GM18909 (cell line): ENCODE data around the gene SLC37A2.
"Not testable (repeated sequence)": the region's sequence is repeated elsewhere in the genome, so short reads cannot be mapped to it uniquely, and the experiment has no call there.

Experiments used
- ATAC-seq: cut with Tn5 transposase; IDR thresholded peaks from one replicate; pipeline ENCODE4 v1.9.1; 2021; ENCODE audit warnings: mild to moderate bottlenecking; ENCODE audit not compliant: unreplicated experiment, poor library complexity

SLC37A2 gene

DNA sequence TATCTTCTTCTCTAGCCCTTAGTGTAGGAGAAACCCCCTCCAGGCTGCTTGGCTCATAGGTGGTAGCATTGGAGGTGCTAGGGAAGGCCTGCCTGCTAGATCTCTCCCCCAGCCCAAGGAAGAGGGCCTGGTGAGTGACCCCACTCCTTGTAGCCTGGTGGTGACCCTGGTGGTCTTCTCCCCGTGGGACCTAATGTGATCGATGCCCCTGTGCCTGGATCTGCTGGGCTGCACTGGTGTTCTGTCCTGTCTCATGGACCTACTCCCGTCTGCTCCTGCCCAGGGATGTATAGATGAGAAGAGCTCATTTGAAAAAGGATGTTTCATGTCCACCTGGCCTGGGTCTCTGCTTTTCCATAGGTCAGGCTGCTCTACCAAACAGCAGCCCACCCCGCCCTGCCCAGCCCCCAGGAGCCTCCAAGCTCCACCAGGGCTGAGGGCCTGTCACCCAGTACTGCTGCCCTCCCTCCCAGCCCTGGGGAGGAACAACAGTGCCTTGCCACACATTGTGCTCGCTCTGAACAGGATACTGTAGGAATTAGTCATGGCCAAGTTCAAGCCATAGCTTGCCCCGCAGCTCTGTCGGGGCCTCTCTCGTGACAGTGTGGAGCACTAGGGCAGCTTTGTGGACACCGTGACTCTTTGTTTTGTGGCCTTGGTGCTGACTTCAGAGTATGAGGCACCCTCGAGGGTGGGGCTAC, 19.7 kb downstream of the SLC37A2 start:
- ATAC-seq, result no peak

DNA sequence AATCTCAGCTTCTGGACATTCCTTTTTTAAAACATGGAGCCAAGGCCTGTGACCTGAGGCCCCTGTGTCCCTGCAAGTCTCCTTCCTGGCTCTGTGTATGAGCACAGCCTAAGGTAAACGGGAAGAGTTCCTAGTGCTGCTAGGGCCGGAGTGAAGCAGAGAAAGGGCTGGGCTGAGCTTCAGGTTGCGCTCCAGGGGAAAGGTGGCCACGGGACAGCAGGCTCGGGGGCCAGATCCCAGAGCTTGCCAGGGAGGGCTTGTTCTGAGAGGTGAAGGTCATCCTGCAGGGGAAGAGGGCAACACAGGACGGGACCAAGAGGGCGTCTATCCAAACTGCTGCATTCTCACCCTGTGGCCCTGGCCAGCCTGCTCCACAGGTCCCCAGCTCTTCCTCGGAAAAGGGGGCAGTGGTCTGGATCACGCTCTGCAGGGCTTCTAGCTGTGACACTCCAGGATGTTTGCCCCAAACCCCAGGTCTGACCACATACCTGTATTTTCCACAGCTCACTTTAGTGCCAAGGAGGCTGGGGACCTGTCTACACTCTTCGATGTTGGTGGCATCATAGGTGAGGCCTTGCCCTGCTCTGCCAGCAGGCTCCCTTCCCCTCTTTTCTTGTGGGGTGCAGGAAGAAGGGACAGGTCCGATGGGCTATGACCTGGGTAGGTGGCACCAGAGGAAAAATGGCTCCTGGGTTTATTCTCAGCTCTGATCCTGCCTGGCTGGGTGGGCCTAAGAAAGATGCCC, 20.4 kb downstream of the SLC37A2 start:
- ATAC-seq, result no peak

DNA sequence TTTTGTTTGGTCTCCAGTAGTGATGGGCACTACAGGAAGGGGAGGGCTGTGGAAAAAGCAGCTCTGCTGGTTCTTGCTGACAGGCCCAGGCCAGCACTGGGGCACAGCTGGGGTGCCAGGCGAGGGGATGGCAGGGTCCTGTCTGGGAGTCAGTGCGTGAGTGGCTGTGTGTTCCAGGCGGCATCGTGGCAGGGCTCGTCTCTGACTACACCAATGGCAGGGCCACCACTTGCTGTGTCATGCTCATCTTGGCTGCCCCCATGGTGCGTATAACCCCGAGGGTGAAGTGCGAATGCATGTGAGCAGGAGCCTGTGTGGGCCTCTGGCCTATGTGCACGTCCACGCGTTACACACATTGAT, 20.9 kb downstream of the SLC37A2 start:
- ATAC-seq, result no peak

DNA sequence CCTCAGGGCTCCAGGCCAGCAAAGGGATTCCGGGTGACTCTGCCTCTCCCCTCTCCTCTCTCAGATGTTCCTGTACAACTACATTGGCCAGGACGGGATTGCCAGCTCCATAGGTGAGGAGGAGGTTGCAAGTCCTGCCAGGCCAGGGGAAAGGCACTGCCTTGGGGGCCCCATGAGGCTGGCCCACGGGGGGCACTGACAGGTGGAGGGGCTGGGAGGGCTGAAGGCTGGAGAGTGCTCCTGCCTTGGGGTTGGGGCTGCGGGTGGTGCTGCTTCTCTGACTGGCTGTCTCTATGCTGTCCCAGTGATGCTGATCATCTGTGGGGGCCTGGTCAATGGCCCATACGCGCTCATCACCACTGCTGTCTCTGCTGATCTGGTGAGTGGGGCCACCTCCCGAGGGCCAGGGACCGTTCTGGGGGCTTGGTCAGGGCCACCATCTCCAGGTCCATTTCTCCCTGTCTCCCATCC, 21.7 kb downstream of the SLC37A2 start:
- no peak for ATAC-seq

DNA sequence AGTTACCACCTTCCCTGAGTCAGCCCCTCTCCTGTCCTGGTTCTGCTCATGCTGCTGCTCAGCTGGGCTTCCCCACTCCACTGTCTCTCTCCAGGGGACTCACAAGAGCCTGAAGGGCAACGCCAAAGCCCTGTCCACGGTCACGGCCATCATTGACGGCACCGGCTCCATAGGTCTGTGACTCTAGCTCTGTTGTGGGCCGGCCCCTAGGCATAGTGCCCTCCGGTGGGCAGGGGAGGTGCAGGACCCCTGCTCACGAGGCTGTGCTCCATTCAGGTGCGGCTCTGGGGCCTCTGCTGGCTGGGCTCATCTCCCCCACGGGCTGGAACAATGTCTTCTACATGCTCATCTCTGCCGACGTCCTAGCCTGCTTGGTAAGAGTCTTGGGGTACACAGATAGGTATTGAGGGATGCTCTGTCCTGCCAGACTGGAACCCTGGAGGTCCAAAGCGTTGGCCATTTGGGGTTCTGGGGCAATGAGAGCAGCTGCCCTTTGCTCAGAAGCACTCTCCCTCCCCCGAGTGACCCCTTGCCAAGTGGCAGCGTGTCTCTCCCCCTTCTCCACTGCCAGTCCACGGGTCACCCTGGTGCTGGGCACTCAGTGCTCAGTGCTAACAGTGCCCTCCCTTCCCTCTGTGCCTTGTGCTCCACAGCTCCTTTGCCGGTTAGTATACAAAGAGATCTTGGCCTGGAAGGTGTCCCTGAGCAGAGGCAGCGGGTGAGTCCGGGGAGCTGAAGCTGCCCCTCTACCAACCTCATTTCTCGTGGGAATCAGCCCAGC, 22.4 kb downstream of the SLC37A2 start:
- no peak for ATAC-seq

DNA sequence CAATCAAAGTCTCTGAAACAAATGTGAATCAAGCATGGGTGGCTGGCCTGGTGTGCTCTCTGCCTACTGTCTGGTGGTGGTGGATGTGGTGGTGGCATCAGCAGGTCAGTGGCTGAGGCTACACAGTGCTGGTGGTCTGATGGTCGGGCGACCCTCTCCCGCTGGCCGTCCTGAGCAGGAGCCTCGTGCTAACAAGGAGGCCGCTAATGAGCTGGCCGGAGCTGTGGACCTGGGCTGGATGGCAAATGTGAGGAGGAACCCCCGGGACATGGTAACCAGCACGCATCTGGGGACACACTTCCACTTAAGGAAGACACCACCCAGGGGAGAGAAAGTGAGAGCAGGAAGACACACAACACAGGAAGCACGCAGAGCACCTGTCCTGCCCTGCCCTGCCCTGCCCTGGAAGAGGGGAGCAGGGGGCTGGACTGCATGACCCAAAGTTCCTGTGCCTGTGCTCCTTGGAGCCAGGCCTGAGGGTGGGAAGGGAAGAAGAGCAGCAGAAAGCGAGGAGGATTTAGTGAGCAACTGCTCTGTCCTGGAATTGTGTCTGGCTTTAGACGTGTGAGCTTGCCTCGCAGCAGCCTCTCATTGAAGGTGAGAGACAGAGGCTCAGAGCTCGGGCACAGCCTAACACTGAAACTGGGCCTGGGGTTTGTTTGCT, 23.7 kb downstream of the SLC37A2 start:
- no peak for ATAC-seq

DNA sequence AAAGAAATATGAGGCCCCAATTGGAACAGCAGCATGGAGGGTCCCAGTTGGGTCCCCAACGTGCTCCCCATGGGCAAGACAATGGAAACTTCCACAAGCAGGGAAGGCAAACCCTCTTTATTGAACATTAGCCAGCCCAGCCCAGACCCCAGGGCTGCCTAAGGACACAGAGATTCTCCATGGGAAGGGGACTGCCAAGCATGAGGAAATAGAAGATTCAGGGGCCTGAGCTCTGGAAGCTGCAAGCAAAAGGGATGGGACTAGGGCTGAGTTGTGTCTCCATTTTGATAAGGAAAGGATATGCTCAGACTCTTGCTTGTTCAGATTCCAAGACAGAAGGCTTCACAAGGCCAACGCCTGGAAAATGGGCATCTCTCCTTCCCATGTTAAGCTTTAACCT, 25.0 kb downstream of the SLC37A2 start:
- ATAC-seq, result no peak

DNA sequence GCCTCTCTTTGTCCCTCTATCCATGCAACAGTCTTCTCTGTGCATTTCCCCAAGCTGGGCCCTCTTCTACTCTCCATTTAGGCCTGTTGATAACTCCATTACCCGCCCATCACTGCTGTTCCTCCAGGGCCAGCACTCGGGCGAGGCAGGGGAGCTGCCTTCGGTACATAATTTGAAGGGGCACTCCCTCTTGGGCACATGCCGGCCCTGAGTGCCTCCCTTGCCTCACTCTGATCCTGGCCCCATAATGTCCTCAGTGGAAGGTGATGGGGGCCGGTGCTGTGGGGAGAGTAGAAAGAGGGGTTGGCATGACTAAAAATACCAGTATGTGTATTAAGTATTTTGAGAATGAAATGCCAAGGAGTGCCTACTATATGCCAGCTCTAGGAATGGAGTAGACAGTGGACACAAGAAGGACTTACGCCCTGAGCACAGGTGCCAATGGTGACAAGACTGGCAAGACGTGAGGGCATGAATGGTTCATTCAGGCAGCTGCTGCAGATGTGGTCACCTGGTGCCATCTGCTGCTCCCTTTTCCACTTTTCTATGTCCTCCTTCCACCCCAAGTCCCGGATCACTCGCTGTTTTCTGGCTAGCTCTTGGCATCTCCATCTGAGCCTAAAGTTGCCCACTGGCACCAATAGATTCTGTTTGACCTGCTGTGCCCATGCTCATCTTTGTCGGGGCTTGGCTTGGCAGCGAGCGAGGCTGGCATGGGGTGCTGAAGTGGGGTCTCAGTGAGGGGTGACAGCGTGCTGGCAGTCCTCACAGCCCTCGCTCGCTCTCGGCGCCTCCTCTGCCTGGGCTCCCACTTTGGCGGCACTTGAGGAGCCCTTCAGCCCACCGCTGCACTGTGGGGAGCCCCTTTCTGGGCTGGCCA, 25.7 kb downstream of the SLC37A2 start:
- no peak for ATAC-seq

DNA sequence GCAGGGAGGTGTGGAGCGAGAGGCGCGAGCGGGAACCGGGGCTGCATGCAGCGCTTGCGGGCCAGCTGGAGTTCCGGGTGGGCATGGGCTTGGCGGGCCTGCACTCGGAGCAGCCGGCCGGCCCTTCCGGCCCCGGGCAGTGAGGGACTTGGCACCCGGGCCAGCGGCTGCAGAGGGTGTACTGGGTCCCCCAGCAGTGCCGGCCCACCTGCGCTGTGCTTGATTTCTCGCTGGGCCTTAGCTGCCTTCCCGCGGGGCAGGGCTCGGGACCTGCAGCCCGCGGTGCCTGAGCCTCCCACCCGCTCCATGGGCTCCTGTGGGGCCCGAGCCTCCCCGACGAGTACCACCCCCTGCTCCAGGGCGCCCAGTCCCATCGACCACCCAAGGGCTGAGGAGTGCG, 26.4 kb downstream of the SLC37A2 start:
- ATAC-seq, result not testable (repeated sequence)

DNA sequence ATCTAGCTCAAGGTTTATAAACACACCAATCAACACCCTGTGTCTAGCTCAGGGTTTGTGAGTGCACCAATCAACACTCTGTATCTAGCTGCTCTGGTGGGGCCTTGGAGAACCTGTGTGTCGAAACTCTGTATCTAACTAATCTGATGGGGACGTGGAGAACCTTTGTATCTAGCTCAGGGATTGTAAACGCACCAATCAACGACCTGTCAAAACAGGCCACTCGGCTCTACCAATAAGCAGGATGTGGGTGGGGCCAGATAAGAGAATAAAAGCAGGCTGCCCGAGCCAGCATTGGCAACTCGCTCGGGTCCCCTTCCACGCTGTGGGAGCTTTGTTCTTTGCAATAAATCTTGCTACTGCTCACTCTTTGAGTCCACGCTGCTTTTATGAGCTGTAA, 27.0 kb downstream of the SLC37A2 start:
- ATAC-seq, result not testable (repeated sequence)

DNA sequence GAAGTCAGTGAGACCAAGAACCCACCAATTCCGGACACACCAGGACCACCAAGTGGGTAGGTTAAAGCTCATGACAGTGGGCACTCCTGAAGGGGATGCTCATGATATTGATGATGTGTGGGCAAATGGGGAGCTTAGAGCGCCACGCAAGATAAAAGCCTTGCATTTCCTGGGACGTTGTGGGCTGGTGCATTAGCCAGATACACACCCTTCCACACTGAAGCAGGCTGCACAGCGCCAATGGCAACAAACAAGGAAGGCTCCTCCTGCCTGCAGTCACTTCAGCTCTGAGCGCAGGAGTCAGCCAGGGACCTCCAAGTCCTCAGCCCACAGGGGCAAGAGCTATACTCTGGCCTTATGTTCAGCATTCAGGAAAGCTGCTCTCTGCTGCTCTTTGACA, 27.7 kb downstream of the SLC37A2 start:
- no peak for ATAC-seq

DNA sequence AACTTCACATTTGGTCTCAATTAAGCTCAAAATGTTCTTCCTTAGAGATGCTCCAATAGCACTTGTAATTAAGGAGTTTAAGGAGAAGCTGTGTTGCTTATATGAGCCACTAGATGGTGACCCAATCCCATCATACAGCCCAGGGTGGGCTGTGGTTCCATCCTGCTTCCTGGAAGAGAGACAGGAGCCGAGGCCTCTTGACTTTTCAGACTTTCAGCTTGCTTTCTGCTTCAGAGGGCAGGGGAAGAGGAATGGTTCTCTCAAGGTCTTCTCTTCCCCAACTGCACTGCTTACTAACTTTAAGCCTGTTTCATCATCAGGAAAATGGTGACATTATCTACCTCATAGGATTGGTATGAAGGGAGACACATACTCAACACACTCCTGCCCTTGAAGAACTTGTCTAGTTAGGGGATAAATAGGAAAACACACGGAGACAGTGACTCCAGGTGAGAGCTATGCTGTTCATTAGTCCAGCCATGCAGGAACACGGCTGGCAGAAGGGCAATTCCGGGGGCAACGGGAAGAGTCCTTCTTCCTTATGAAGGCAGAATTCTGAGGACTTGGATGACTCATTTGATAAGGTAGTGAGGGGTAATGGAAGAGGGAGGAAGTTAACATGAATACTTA, 28.3 kb downstream of the SLC37A2 start:
- peak; percentile 63 for ATAC-seq

DNA sequence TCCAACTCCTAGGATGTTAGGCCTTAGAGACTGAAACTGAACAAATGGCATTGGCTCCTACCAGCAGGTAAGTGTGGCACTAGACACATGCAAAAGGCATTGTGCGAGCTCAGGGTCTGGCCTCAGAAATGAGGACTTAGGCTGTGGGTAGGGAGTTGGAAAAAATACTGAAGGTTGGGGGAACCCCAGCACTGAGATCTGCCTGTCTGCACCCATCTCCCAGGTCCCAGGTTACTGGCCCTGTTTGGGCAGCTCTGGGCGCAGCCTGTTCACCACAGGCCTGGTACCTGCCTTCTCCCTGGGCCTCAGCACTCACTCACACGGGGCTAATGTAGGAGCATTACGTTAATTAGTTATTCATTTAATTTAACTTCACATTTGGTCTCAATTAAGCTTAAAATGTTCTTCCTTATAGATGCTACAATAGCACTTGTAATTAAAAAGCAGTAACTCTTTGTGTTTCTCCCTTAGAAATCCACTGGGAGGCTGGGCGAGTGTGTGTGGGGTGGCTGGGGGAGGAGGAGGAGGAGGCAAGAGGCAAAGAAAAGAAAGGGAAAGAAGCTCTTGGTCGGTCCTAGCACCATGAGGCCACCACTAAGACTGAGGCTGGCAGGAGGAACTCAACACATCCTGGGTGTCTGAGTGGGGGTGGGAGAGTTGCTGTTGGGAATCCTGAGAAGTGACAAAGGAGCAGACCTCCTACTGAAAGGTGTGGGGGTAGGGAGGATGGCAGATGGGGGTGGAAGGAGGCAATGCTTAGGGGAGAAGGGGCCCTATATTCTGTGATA, 29.0 kb downstream of the SLC37A2 start:
- no peak for ATAC-seq

DNA sequence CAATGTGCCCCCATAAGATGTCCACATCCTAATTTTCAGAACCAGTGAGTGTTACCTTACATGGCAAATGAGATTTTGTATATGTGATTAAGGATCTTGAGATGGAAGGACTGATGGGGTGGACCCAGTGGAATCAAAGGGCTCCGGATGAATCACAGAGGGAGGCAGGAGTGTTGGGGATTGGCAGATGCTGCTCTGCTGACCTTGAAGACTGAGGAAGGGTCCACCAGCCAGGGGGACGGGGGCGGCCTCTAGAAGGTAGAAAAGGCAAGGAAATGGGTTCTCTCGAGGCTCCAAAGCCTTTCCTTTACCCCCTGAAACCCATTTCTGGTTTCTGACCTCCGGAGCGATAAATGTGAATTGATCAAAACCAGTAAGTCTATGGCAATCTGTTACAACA, 29.6 kb downstream of the SLC37A2 start:
- ATAC-seq, result no peak

DNA sequence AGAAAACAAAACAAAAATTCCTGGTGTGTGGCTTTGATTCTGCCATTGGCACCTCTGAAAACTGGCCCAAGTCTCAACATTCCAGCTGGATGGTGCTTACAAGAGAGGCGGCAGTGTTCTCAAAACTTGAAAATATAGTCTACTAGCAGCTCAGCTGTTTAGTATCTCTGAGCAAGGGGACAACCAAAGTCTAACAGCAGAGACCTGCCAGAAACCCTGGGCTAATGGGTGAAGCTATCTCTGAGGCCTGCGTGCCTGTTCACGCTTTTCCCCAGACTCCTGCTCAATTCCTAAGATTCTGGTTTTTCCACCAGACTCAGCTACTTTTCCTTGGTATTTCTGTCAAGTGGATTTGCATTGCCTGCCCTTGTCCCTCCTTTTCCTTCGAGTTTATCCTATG, 30.4 kb downstream of the SLC37A2 start:
- ATAC-seq, result no peak

DNA sequence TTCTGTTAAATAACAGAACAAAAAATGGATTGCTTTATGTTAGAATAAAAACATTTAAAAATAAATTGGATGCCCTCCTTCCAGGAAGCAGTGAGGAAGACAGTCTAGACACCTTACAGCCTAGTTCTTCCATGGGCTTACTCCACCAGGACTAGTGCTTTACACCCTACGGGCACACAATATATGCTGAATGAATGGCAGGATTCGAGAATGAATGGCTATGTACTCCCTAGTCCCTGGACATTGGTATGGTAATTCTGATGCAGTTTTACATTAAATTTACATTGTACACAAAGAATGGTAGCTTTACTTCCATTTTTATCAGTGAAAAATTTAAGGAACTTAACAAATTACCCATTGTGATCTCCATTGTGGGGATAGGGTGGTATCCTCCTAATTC, 31.6 kb downstream of the SLC37A2 start:
- ATAC-seq, result no peak

DNA sequence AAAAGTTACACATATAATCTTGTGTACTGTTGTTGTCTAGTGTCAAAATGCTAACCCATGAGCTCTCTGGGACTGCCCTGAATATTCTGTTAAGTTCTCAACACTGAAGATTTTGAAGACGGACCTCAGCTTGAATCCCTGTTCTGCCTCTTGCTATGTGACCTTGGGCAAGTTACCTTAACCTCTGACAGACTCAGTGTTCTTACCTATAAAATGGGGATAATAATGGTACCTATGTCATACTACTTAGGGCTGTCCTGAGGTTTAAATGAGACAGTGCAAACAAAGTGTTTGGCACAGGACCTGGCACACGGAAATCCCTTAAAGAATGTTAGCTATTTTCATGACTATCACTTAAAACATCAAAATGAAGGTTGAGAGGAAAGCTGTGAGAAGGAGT, 37.0 kb downstream of the SLC37A2 start:
- no peak for ATAC-seq

DNA sequence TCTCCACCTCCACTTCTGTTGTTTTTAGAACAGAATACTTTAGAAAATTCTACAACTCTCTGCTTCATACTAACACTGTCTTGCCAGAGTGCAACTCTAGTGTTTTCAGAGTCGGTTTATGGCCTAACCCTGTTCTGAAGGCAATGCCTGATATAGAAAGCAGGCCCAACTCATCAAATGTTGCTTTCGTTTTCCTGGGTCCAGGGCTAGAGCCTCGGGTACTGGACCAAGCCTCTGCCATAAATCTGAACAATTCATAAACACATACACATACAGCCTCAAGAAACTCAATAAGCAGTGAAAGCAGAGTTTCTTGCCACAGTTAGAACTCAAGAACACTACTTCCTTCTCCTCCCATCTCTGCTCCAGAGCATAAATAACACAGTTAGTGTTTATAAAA, 38.5 kb downstream of the SLC37A2 start:
- ATAC-seq, result no peak

DNA sequence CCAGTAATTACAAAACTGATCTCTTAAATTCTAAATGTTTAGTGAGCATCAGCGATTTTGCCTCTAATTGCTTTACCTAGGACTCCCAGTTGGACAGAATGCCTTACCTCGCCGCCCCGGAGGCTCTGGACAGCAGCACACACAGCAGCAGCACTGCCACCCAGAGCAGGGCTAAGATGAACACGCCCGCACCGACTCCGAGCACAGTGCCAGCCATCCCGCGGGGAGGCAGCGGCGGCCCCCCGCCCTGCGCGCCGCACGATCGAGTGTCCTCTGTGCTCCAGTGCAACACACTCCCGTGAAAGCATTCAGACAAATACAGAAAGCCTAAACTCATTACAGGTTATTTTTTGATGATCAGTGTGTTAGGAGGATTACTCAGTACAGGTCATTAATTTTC, 38.9 kb downstream of the SLC37A2 start:
- ATAC-seq, result no peak
